Activated T-helper 1 cell treated with anti-CD3 and anti-CD28 coated beads, Interleukin-2, amount 50 U/mL, for 16 hours (primary cell): Measurements from ENCODE around the gene REXO1.

ENCODE experiments used
- DNase-seq, 2 donors: peaks; one replicate each; pipeline ENCODE4 v3.0.0-alpha.2; 2020; ENCODE audit warnings: low read depth in 1 of 2, low spot score in 1 of 2

Gene REXO1

GRCh38 chr19:1860821-1861598 is 12.7 kb upstream of the REXO1 start:
- DNase-seq = no peak

- peak in 1 of 2 donors; percentile 52 for DNase-seq
These were observed 11.9 kb upstream of the REXO1 start for GRCh38 chr19:1860042-1860775.

DNA sequence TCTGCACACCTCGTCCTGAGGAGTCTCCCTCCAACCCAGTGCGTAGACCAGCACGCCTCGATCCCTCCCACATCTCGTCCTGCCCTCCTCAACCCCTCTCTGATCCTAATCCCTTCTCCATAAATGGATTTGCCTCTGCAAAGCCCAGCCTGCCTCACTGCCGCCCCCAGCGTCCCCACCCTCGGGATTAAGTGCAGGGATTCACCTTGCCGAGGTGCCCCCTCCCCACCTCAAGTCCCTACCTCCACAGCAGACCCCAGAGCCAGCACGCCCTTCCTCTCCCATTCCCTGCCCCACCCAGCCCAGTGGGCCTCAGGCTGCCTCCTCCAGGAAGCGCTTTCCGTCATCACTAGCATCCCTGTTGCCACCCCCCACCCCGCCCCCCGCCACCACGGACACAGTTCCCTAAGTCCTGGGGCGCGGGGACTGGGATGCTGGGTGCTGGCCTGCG is 11.1 kb upstream of the REXO1 start:
- no peak for DNase-seq

- no peak for DNase-seq
These were observed 10.3 kb upstream of the REXO1 start for GRCh38 chr19:1858412-1859081.

GRCh38 chr19:1857648-1858326 is 9.5 kb upstream of the REXO1 start:
- no peak for DNase-seq

GRCh38 chr19:1856698-1857603 is 8.7 kb upstream of the REXO1 start:
- no peak for DNase-seq

GRCh38 chr19:1856345-1856697 is 8.0 kb upstream of the REXO1 start:
- no peak for DNase-seq

DNA sequence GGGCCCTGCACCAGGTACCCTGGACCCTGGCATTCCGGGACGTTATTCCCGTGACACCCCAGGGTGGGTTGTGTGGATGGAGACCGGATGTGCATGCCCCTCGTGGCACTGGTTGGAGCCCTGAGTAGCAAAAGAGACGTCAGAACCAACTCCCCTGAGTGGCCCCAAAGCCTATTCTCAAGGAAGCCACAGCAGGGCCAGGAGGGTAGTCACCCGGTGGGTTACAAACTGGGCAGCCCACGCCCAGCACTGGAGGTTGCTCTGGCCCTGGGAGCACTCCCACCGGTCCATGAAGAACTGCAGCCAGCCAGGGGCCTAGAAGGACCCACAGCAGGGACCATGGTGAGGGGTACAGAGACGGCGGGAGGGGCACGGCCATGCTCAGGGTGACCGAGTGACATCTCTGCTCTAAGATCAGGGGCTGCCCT is 7.6 kb upstream of the REXO1 start:
- DNase-seq = no peak

- peak; percentile 67 for DNase-seq
These were observed 7.0 kb upstream of the REXO1 start for GRCh38 chr19:1855040-1855827.

GRCh38 chr19:1854542-1855039 is 6.3 kb upstream of the REXO1 start:
- DNase-seq = no peak

DNA sequence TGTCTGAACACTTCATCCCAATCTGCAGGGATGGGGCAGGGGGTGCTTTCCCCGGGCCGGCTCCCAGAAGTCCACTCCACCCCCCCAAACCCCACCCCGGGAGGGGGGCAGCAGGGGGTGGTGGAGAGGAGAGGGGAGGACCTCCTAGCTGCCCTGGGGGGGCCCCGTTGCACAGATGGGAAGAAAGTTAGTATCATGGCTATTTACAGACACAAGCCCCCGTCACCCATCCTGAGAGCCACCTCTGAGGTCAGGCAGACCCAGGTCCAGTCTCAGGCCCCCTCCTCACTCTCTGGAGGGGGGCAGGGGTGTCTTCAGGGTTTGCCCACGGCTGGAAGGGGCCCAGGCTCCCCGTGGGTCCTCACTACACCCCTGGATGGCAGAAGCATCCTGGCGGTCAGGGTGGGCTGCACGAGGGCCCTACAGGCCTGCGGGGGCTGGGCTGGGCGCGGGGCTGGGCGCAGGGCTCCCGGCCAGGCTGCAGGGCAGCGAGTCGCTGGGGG is 5.8 kb upstream of the REXO1 start:
- DNase-seq = no peak

GRCh38 chr19:1853295-1854038 is 5.2 kb upstream of the REXO1 start:
- peak; percentile 64 to 71 for DNase-seq

- DNase-seq = no peak
These were observed 4.4 kb upstream of the REXO1 start for GRCh38 chr19:1852581-1853128.

- DNase-seq = peak in 1 of 2 donors; percentile 43
These were observed 3.6 kb upstream of the REXO1 start for GRCh38 chr19:1851654-1852580.

DNA sequence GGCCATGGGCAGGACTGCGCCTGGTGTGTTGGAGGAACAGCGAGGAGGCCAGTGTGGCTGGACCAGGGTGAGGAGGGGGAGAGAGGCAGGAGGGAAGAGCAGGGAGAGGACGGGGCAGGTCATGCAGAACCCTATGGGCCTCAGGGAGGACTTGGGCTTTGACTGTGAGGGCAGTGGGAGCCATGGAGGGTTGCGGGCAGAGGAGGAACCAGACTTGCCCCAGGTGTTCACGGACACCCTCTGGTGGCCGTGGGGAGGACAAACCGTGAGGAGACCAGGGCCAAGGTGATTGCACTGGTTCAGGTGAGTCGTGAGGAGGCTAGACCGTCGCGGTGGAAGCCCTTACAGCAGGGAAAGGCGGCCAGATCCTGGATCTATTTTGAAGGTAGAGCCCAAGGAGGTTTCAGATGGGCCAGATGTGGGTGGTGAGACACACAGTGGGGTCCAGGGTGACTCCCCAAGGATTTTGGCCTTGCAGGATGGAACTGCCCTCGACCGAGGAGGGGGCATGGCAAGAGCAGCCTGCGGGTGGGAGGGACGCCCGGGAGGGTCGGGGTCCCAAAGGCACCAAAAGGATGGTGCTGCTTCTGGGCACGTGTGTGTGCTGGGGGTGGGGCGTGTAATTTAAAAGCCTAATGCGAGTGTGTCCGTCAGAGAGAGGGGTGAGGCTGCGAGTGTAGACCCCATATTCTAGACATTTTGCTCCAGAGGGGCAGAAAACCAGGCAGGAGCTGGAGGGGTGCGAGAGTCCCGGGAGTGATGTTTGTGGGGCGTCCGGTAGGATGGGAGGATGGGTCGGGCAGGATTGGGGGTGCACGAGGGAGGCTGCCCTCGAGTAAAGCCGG is 2.7 kb upstream of the REXO1 start:
- DNase-seq = no peak

DNA sequence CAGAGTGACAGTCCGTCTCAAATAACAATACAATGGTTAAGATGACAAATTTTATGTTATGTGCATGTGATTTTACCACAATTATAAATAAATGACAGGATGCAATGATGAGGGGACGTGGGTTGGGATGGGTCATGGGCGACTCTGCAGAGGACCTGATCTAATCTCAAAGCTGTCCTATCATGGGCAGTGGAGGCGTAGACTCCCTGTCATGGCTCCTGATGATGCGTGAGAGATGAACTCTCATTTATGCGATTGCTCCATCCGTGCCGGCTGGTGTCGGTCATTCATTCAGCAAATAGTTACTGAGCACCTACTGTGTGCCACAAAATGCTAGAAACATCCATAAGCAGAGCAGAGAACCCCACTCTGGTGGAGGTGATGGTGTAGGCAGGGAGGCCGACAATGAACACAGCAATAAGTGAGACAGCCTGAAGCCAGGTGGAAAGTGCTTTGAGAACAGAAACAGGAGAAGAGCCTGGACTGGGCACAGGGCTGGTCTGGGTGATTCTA is 1.7 kb upstream of the REXO1 start:
- DNase-seq = no peak
